ENCODE results near the gene PCBP3.

Gene PCBP3

GRCh38 chr21:45990741-45991605 lies 347.4 kb downstream of the PCBP3 start:
- no peak overlapping the region for H3K27ac Mint-ChIP-seq
- H3K4me3 Mint-ChIP-seq: no peak overlapping the region
- H3K9me3 Mint-ChIP-seq: no peaks in the 10 kb centered on the region
- DNase-seq: no peak
- no peak for ATAC-seq (replicated peaks)
- peaks cover 4% of the 10 kb centered on the region for H3K36me3 Mint-ChIP-seq (ENCODE audit: insufficient read depth)
- no peaks in the 10 kb centered on the region for H3K4me1 Mint-ChIP-seq (ENCODE audit: low read depth in 2 of 2)
- no peaks in the 10 kb centered on the region for H3K27me3 Mint-ChIP-seq

- no peak overlapping the region for H3K27ac Mint-ChIP-seq
- H3K4me3 Mint-ChIP-seq: no peak overlapping the region
- DNase-seq: no peak
- ATAC-seq (replicated peaks): no peak
- no peaks in the 10 kb centered on the region for H3K4me1 Mint-ChIP-seq (ENCODE audit: low read depth in 2 of 2)
- H3K36me3 Mint-ChIP-seq (ENCODE audit: insufficient read depth): peaks cover 4% of the 10 kb centered on the region
- no peaks in the 10 kb centered on the region for H3K9me3 Mint-ChIP-seq
- no peaks in the 10 kb centered on the region for H3K27me3 Mint-ChIP-seq
These were observed 348.2 kb downstream of the PCBP3 start for GRCh38 chr21:45991606-45992300.

Data from effector memory CD8-positive, alpha-beta T cell (primary cell).